ENCODE measurements around the gene GCN1.
A peak's percentile ranks its signal among the peaks of the same experiment; 100 is the strongest.
"Not testable (repeated sequence)": the region's sequence is repeated elsewhere in the genome, so short reads cannot be mapped to it uniquely, and the experiment has no call there.

Gene GCN1

DNA sequence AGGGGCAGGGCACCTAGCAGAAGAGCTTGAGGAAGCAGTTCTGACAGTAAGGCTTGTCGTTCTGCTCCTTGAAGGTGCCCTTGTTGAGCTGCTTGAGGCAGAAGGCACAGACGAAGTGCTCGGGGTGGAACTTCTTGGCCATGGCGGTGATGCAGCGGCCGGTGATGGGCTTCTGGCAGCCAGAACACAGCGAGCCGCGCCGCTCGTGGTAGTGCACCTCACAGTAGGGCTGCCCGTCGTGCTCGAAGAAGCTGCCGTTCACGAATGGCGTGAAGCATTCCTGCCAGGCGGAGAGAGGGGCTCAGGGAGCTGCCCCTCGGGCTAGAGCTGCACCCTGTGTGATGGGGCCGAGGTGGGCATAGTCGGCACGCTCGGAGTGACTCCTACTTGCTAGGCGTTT lies 17.8 kb upstream of the GCN1 start:
- no peak for DNase-seq

DNA sequence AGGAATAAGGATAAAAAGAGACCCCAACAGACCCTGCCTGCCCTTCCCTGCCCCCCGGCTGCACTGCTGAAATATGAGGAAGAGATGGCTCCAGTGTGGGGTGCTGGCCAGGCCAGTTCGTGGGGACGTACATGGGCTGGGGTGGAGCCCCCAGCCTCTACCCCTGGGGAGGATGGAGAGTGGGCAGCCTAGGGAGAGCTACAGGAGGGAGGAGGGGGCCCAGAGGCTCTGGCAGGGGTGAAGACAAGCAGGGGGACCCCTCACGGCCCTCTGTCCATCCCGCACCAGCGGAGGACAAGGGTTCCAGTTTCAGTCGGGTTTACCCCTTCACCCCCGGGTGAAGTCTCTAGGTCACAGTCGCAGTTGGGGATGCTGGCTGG lies 17.4 kb upstream of the GCN1 start:
- no peak for DNase-seq

DNA sequence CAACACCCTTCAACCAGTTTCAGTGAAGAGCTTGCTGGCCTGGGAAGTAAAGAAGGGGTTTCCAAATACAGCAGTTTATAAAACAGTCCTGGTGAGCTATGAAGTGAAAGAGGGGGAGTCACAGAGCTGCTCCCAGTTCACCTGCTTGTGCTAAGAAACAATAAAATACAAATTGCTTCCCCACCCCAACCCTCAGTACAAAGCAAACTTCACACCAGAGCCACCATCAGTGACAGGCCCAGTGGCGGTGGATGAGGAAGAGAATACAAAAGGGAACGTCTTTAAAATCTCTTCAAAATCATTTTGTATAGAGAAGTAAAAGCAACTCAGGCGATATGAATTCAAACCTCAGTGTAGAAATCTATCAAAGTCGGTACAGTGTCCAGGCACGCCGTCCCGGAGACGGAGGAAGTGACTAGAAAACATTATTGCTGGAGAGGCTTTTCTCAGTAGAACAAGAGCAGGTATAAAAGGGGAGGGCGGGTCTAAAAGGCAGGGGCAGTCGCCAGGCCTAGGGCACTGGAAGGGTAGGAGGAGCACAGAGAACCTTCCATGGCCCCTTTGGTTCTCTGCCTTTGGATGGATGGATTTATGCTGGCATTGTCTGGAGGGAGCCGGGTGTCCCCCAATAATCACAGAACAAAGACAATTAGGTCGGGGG lies 16.9 kb upstream of the GCN1 start:
- no peak for DNase-seq

GRCh38 chr12:120209851-120210250 lies 15.3 kb upstream of the GCN1 start:
- no peak for DNase-seq

- DNase-seq: no peak
These were observed 12.7 kb upstream of the GCN1 start for GRCh38 chr12:120207227-120207626.

DNA sequence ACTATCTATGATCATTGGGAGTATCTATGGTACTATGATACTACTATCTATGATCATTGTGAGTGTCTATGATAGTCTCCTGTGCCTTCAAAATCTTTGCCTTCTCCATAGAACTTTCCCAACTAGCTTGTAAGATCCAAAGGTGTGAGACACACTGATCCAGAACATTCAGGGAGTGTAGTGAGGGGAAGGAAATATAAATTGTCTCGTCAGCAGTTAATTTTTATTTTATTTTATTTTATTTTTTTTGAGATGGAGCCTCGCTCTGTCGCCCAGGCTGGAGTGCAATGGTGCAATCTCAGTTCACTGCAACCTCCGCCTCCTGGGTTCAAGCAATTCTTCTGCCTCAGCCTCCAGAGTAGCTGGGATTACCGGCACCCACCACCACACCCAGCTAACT lies 12.3 kb upstream of the GCN1 start:
- DNase-seq: not testable (repeated sequence)

DNA sequence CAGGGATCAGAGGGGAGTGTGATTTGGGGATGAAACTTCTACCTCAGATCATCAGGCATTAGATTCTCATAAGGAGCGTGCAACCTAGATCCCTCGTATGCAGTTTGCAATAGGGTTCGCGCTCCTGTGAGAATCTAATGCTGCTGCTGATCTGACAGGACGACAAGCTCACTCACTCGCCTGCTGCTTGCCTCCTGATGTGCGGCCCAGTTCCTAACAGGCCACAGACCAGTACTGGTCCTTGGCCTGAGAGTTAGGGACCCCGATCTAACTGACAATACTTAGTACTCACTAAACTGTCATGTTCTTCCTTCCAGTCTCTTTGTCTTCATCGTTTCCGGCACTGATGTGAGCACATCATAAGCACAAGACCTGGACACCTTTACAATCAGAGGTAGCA lies 11.7 kb upstream of the GCN1 start:
- DNase-seq: no peak

DNA sequence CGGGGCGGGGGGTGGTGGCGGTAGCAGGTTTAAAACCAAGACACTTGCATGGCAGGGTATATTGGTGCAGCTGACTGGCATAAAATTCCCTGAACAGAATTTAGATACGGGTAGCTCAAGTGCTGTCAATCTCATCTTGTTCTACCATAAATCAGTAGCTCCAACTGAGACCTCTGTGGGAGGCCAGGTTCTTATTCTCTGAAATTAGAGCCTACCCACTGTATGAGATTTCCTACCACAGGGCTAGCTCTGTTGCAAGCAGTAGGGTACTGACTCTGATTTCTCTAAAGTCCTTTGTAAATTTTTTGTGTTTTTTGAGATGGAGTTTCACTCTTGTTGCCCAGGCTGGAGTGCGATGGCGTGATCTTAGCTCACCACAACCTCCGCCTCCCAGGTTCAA lies 9.7 kb upstream of the GCN1 start:
- no peak for DNase-seq

GRCh38 chr12:120200364-120200800 lies 5.9 kb upstream of the GCN1 start:
- no peak for DNase-seq

DNA sequence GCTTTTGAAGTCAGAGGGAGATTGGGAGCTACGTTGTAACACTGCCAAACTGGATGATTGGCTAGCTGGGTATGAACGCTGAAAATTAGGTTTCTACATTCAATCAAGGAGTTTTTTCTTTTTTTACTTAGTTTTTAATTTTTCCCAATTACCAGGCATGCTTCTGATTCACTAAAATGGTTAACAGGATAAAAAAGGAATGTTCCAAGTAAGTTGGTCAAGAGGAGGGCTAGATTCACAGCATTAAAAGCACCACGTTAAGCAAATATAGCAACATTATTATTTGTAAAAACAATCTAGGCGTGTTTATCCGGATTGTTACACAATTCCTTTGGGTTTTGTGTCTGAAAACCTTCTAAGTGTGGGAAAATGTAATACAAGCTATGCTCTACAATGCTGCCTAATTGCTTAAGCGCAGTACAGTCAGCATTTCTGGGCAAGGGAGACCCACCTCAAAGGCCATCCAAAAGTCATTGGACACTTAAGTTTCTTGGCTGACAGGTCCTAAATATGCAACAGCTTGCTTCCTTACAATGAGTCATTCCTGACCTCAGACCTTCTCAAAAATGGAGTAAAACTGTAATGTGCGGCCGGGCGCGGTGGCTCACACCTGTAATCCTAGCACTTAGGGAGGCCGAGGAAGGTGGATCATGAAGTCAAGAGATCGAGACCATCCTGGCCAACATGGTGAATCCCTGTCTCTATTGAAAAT lies 5.2 kb upstream of the GCN1 start:
- DNase-seq: peak; percentile 50

DNA sequence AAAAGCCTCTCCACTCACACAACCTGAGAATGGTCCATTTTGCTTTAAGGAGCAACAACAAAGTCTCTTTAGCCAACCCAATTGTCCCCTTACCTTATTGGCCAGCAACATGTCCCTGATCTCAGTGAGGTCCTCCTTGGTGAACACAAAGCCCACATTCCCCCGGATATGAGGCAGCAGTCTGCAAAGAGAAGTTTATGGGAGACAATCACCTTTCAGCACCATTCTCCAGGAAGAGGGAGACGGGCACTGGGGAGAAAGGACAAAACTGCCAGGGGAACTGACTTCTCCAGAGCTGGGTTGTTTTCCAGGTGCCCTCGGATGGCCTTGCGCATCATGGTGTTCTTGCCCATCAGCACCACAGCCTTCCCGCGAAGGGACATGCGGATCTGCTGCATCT lies 4.5 kb upstream of the GCN1 start:
- no peak for DNase-seq

GRCh38 chr12:120197542-120197887 lies 3.0 kb upstream of the GCN1 start:
- DNase-seq: no peak

DNA sequence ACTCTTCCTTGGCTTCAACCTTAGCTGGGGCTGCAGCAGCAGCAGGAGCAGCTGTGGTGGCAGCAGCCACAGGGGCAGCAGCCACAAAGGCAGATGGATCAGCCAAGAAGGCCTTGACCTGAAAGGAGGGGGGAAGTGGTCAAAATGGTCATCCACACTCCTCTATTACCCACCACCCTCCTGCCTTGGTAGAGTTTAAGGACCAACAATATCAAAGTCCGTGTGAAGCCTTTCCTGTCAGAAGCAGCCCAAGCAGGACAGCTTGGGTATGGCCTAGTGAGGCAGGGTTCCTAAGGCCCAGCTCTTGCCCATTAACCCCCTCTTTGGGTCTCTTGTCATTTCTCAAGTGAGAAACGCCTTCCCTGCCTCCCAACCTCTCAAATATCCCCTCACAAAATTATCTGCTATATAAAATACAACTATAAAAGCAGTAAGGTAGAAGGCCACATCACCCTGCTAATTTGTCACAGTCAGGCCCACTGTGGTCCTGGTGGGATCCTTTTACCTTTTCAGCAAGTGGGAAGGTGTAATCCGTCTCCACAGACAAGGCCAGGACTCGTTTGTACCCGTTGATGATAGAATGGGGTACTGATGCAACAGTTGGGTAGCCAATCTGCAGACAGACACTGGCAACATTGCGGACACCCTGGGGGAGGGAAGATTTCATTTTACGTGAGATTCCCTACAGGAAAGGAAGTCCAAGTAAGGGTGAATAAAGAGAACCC lies 2.5 kb upstream of the GCN1 start:
- DNase-seq: not testable (repeated sequence)

DNA sequence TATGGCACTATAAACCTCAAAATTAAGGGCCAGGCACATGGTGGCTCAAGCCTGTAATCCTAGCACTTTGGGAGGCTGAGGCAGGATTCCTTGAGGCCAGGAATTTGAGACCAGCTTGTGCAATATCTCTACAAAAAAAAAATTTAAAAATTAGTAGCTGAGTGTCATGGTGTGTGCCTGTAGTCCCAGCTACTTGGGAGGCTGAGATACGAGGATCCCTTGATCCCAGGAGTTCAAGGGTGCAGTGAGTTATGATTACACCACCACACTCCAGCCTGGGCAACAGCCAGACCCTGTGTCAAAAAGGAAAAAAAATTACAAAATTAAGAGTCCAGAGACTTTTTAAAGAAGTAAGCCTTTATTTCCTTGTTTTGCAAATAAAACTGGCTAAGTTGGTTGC lies 1.8 kb upstream of the GCN1 start:
- DNase-seq: no peak

GRCh38 chr12:120194226-120194533 lies 335 bp downstream of the GCN1 start:
- no peak for DNase-seq

GRCh38 chr12:120193286-120193685 lies 1.2 kb downstream of the GCN1 start:
- not testable (repeated sequence) for DNase-seq

GRCh38 chr12:120190985-120191480 lies 3.5 kb downstream of the GCN1 start:
- no peak for DNase-seq

GRCh38 chr12:120190386-120190785 lies 4.1 kb downstream of the GCN1 start:
- no peak for DNase-seq

DNA sequence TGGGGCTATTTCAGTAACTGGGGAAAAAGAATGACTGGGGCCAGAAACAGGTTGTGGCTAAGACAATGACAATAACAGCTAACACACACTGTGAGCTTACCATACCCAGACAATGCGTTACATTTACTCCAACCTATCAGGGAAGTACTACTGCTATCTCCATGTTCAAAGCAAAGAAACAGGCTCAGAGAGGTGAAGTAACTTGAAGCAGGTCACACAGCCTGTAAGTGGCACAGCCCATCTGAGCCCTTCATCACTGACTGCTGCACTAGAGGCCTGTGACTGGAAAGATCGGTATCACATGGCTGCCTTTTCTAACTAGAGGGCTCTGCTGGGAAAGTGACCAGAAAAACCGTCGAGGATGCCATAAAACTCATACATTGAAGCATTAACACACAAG lies 7.9 kb downstream of the GCN1 start:
- DNase-seq: no peak

GRCh38 chr12:120183211-120183631 lies 11.3 kb downstream of the GCN1 start:
- DNase-seq: no peak

- no peak for DNase-seq
These were observed 12.4 kb downstream of the GCN1 start for GRCh38 chr12:120181991-120182631.

- DNase-seq: no peak
These were observed 13.5 kb downstream of the GCN1 start for GRCh38 chr12:120180975-120181374.

DNA sequence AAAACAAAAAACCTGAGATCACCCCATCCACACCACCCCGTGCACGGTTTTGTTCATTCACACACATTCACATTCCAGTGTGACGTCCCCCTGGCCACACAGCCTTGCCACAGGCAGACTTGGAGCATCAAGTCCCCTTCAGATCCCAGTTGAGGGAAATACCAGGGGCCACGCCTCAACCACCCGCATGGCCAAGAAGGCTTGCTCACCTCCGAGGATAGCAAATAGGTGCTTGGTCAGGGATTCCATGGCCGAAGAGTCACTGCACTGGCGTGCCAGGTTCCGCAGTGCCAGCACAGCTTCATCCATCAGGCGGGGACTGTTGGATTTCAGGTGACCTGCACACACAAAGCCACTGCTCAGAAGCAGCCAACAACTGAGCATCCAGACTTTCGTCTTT lies 19.0 kb downstream of the GCN1 start:
- no peak for DNase-seq

DNA sequence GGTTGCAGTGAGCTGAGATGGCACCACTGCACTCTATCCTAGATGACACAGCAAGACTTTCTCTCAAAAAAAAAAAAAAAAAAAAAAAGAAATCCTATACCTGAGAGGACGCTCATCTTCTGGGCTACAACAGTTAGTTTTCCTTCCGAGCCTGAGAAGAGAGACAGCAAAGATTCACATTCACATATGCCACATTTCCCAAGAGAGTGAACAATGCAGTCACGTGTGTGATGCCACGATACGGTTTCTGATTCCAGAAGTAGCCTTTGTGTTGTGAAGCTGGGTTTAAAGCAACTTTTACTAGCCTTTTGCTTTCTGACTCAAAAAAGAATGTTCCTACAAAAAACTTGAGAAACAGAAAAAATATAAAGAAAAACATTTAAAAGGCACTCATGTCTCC lies 19.5 kb downstream of the GCN1 start:
- DNase-seq: no peak
